SK-N-SH (cell line): ENCODE data around the gene APOL2.
"Not testable (repeated sequence)": the region's sequence is repeated elsewhere in the genome, so short reads cannot be mapped to it uniquely, and the experiment has no call there.

Source experiments
- CHD2 ChIP-seq: fragments of 150-350 bp; IDR thresholded peaks from 2 replicates; pipeline ENCODE4 v1.6.1; 2018; ENCODE audit warnings: low read length; ENCODE audit not compliant: partially characterized antibody
- CTCF ChIP-seq: fragments of 200-600 bp; sonication (generic); IDR thresholded peaks from 2 replicates; pipeline ENCODE4 v1.6.1; 2017; ENCODE audit warnings: antibody characterized with exemption, mild to moderate bottlenecking, moderate library complexity
- EP300 ChIP-seq, 2 experiments: IDR thresholded peaks; 2 replicates each; pipeline versions ENCODE4 v1.4.0 to v1.6.1; 2012; ENCODE audit warnings: borderline replicate concordance in 1 of 2, low read depth in 1 of 2, low read length in 1 of 2
- EZH2phosphoT487 ChIP-seq: fragments of 200-600 bp; sonication (generic); IDR thresholded peaks from 2 replicates; pipeline ENCODE4 v1.6.1; 2017; ENCODE audit warnings: low read depth, mixed run types, mild to moderate bottlenecking, antibody characterized with exemption, moderate library complexity, borderline replicate concordance
- GABPA ChIP-seq: IDR thresholded peaks from 2 replicates; pipeline ENCODE4 v1.4.0; 2012; ENCODE audit warnings: low read depth, mild to moderate bottlenecking
- IRF3 ChIP-seq: fragments of 150-350 bp; IDR thresholded peaks from 2 replicates; pipeline ENCODE4 v1.6.1; 2016; ENCODE audit warnings: mild to moderate bottlenecking, low read depth, low read length
- NFIC ChIP-seq: IDR thresholded peaks from 2 replicates; pipeline ENCODE4 v1.4.0; 2012; ENCODE audit warnings: borderline replicate concordance
- POLR2AphosphoS5 ChIP-seq: IDR thresholded peaks from 2 replicates; pipeline ENCODE4 v1.6.1; 2012; ENCODE audit warnings: low read depth, low read length
- RCOR1 ChIP-seq: fragments of 150-350 bp; IDR thresholded peaks from 2 replicates; pipeline ENCODE4 v1.6.1; 2017; ENCODE audit warnings: antibody characterized with exemption, low read length
- SMC3 ChIP-seq: IDR thresholded peaks from 2 replicates; pipeline ENCODE4 v1.6.1; 2012; ENCODE audit warnings: low read depth, low read length, improper control_type of control experiment
- TCF12 ChIP-seq: IDR thresholded peaks from 2 replicates; pipeline ENCODE4 v1.4.0; 2012
- YY1 ChIP-seq: IDR thresholded peaks from 2 replicates; pipeline ENCODE4 v1.4.0; 2012; ENCODE audit warnings: low read depth, mild to moderate bottlenecking
- TF ChIP-seq, protein P1 (sequence below): IDR thresholded peaks from 2 replicates; pipeline ENCODE4 v1.4.0; 2012; ENCODE audit warnings: low read depth, borderline replicate concordance

GRCh38 chr22:36271231-36271630, 31.9 kb upstream of the APOL2 start:
- TF ChIP-seq CTCF; RCOR1; POLR2AphosphoS5; SMC3; NFIC; CHD2; IRF3; EZH2phosphoT487; EP300 (IDR thresholded peaks at IDR 0.05; ENCODE audit: borderline replicate concordance in 1 of 2, low read depth in 1 of 2, low read length in 1 of 2); GABPA; TCF12; YY1: not testable (repeated sequence)
- TF ChIP-seq, protein P1, sequence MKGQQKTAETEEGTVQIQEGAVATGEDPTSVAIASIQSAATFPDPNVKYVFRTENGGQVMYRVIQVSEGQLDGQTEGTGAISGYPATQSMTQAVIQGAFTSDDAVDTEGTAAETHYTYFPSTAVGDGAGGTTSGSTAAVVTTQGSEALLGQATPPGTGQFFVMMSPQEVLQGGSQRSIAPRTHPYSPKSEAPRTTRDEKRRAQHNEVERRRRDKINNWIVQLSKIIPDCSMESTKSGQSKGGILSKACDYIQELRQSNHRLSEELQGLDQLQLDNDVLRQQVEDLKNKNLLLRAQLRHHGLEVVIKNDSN, result not testable (repeated sequence)
